ENCODE results near the gene HAX1. TPM values are rescaled to one million over a fixed set of nuclear protein-coding genes. Genes with fewer than 3 reads are reported as not detected.
A peak's percentile ranks its signal among the peaks of the same experiment; 100 is the strongest.
"Not testable (repeated sequence)": the region's sequence is repeated elsewhere in the genome, so short reads cannot be mapped to it uniquely, and the experiment has no call there.

HAX1 gene
- polyA plus RNA-seq, 2 donors: 78.3 to 90.0 TPM

DNA sequence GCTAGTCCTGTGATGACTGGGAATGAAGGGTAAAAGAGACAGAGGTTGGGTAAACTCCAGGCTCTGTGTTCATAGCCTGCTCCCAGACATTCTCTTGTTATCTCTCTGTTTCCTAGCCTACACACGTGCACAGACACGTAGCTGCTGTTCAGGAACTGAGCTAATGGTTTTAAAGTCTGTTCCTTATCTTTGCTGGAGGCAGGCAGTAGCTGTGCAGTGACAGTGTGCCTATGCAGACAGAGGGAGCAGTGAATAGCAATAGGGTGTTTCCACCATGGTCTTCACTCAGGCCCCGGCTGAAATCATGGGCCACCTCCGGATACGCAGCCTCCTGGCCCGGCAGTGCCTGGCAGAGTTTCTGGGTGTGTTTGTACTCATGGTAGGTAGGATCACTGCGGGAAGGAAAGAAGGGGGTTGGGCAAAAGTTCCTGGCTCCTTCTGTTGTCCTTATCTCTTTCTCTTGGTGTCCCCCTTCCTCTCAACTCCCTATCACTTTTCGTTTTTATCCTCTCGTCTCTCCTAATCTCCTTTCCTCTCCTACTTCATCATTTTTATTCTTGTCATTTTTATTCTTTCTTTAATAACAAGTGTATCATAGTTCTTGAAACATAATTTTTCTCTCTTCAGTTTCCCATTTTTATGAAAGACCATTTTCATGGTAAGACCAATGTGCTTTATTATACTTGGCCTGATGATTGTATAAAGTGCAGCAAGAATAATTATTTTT lies 48.6 kb downstream of the HAX1 start, which contains the start of gene AQP10:
Gene AQP10 (plus strand): TSS at position 212 of the 727 bp plus-strand sequence. CDS start 63 bp downstream, at position 275.
- peaks cover 0 to 6% of the 10 kb centered on the region in 2 donors for H3K4me1 ChIP-seq (ENCODE audit: control insufficient read depth in 2 of 2, insufficient read depth in 2 of 2, low read length in 1 of 2)
- H3K9me3 ChIP-seq (ENCODE audit: control insufficient read depth in 2 of 2, insufficient read depth in 1 of 2, low read depth in 1 of 2, low read length in 1 of 2): no peaks in the 10 kb centered on the region
- H3K27me3 ChIP-seq (ENCODE audit: control insufficient read depth in 1 of 2, insufficient read depth in 2 of 2, low read length in 2 of 2): no peaks in the 10 kb centered on the region
- H3K4me3 ChIP-seq (ENCODE audit: low read depth in 1 of 2, low read length in 2 of 2): no peak within 1 kb of the TSS
- no peak within 1 kb of the TSS for H3K27ac ChIP-seq (ENCODE audit: low read depth in 2 of 2, low read length in 1 of 2)
- 29 to 30% methylated on average over 9 of the region's 9 CpGs for WGBS, 2 donors
- no peaks in the 10 kb centered on the region for H3K36me3 ChIP-seq (ENCODE audit: control insufficient read depth in 2 of 2, insufficient read depth in 2 of 2, low read length in 1 of 2)

DNA sequence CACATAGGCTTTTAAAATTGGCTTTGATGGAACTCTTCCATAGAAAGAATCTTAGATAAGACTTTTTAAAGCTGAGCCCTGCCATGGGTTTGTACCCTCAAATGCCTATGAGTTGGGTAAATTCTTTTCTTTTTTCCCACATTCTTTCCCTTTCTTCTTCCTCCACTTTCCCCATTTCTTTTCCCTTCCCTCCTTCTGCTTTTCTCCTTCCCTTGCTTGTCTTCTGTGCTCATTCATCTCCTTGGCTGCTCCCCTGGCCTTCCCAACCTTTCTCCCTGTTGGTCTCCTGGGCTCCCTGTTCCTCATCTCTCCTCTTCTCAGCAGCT lies 49.1 kb downstream of the HAX1 start:
- H3K27me3 ChIP-seq (ENCODE audit: control insufficient read depth in 1 of 2, insufficient read depth in 2 of 2, low read length in 2 of 2); H3K9me3 ChIP-seq (ENCODE audit: control insufficient read depth in 2 of 2, insufficient read depth in 1 of 2, low read depth in 1 of 2, low read length in 1 of 2); H3K4me1 ChIP-seq (ENCODE audit: control insufficient read depth in 2 of 2, insufficient read depth in 2 of 2, low read length in 1 of 2); H3K4me3 ChIP-seq (ENCODE audit: low read depth in 1 of 2, low read length in 2 of 2); H3K36me3 ChIP-seq (ENCODE audit: control insufficient read depth in 2 of 2, insufficient read depth in 2 of 2, low read length in 1 of 2); H3K27ac ChIP-seq (ENCODE audit: low read depth in 2 of 2, low read length in 1 of 2): not testable (repeated sequence)

DNA sequence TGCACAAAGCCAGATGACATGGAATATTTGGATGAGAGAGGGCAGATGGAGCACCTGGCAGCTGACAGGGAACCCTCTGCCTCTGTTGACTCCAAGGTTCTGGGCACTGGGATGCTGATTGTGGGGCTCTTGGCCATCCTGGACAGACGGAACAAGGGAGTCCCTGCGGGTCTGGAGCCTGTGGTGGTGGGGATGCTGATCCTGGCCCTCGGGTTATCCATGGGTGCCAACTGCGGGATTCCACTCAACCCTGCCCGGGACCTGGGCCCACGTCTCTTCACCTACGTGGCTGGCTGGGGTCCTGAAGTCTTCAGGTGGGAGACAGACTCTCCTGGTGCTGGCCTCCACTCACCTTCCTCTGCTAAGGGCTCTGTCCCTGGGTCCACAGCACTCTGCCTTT lies 51.1 kb downstream of the HAX1 start:
- no peak overlapping the region for H3K4me3 ChIP-seq (ENCODE audit: low read depth in 1 of 2, low read length in 2 of 2)
- H3K9me3 ChIP-seq (ENCODE audit: control insufficient read depth in 2 of 2, insufficient read depth in 1 of 2, low read depth in 1 of 2, low read length in 1 of 2): no peaks in the 10 kb centered on the region
- no peaks in the 10 kb centered on the region for H3K27me3 ChIP-seq (ENCODE audit: control insufficient read depth in 1 of 2, insufficient read depth in 2 of 2, low read length in 2 of 2)
- WGBS, 2 donors: 82 to 88% methylated on average over 7 of the region's 7 CpGs
- no peak overlapping the region for H3K27ac ChIP-seq (ENCODE audit: low read depth in 2 of 2, low read length in 1 of 2)
- H3K36me3 ChIP-seq (ENCODE audit: control insufficient read depth in 2 of 2, insufficient read depth in 2 of 2, low read length in 1 of 2): no peaks in the 10 kb centered on the region
- peaks cover 7 to 19% of the 10 kb centered on the region in 2 donors for H3K4me1 ChIP-seq (ENCODE audit: control insufficient read depth in 2 of 2, insufficient read depth in 2 of 2, low read length in 1 of 2)

GRCh38 chr1:154324241-154324640 lies 51.8 kb downstream of the HAX1 start:
- Histone ChIP-seq H3K36me3 (ENCODE audit: control insufficient read depth in 2 of 2, insufficient read depth in 2 of 2, low read length in 1 of 2) (no peaks in the 10 kb centered on the region), H3K9me3 (ENCODE audit: control insufficient read depth in 2 of 2, insufficient read depth in 1 of 2, low read depth in 1 of 2, low read length in 1 of 2) (no peaks in the 10 kb centered on the region), H3K4me1 (ENCODE audit: control insufficient read depth in 2 of 2, insufficient read depth in 2 of 2, low read length in 1 of 2) (peaks cover 7 to 19% of the 10 kb centered on the region in 2 donors), H3K27ac (ENCODE audit: low read depth in 2 of 2, low read length in 1 of 2) (peak overlapping the region in 1 of 2 donors; percentile 59), H3K4me3 (ENCODE audit: low read depth in 1 of 2, low read length in 2 of 2) (no peak overlapping the region), H3K27me3 (ENCODE audit: control insufficient read depth in 1 of 2, insufficient read depth in 2 of 2, low read length in 2 of 2) (no peaks in the 10 kb centered on the region)
- WGBS, 2 donors: 57 to 61% methylated on average over 2 of the region's 2 CpGs

- WGBS, 2 donors: 0 to 1% methylated on average over 55 to 56 of the region's 56 CpGs
- Histone ChIP-seq H3K36me3 (ENCODE audit: control insufficient read depth in 2 of 2, insufficient read depth in 2 of 2, low read length in 1 of 2) (no peaks in the 10 kb centered on the region), H3K9me3 (ENCODE audit: control insufficient read depth in 2 of 2, insufficient read depth in 1 of 2, low read depth in 1 of 2, low read length in 1 of 2) (no peaks in the 10 kb centered on the region), H3K4me1 (ENCODE audit: control insufficient read depth in 2 of 2, insufficient read depth in 2 of 2, low read length in 1 of 2) (peaks cover 7 to 19% of the 10 kb centered on the region in 2 donors), H3K4me3 (ENCODE audit: low read depth in 1 of 2, low read length in 2 of 2) (peak within 1 kb of the TSS; percentile 56 to 60), H3K27me3 (ENCODE audit: control insufficient read depth in 1 of 2, insufficient read depth in 2 of 2, low read length in 2 of 2) (no peaks in the 10 kb centered on the region), H3K27ac (ENCODE audit: low read depth in 2 of 2, low read length in 1 of 2) (peak within 1 kb of the TSS; percentile 89 to 90)
Measured at GRCh38 chr1:154324669-154325582, 52.5 kb downstream of the HAX1 start, which contains the start of gene ATP8B2. TSS of gene ATP8B2 (plus strand) at chr1:154325525. CDS start at chr1:154328142, 2,617 bp downstream.

Other genes starting within 250 kb of the HAX1 start
- under 1 TPM in 1 of 2 donors, not detected in 1; 0.02 TPM for gene NUP210L, start 117.6 kb upstream of the HAX1 start, polyA plus RNA-seq
- 100 to 1,000 TPM in 1 of 2 donors, 10 to 100 TPM in 1; 88.1 to 178 TPM for gene TPM3, start 80.5 kb upstream of the HAX1 start, polyA plus RNA-seq
- gene CFAP141, start 66.3 kb upstream of the HAX1 start, polyA plus RNA-seq: not detected
- gene UBAP2L, start 51.7 kb upstream of the HAX1 start, polyA plus RNA-seq: 10 to 100 TPM; 50.9 to 52.7 TPM
- gene AQP10, start 48.5 kb downstream of the HAX1 start, polyA plus RNA-seq: under 1 TPM in 1 of 2 donors, not detected in 1; 0.02 TPM
- gene ATP8B2, start 52.9 kb downstream of the HAX1 start, polyA plus RNA-seq: 1 to 10 TPM; 4.3 to 6.7 TPM
- 1 to 10 TPM; 2.7 to 3.4 TPM for gene IL6R, start 132.7 kb downstream of the HAX1 start, polyA plus RNA-seq
- 1 to 10 TPM; 1.3 to 1.7 TPM for gene TDRD10, start 229.6 kb downstream of the HAX1 start, polyA plus RNA-seq
- gene SHE, start 229.8 kb downstream of the HAX1 start, polyA plus RNA-seq: 1 to 10 TPM; 1.5 to 2.1 TPM